GM18858 (cell line): ENCODE data around the gene PRR33.

Experiments used
- ATAC-seq: cut with Tn5 transposase; IDR thresholded peaks from one replicate; pipeline ENCODE4 v1.9.1; 2021; ENCODE audit not compliant: unreplicated experiment

The PRR33 gene

DNA sequence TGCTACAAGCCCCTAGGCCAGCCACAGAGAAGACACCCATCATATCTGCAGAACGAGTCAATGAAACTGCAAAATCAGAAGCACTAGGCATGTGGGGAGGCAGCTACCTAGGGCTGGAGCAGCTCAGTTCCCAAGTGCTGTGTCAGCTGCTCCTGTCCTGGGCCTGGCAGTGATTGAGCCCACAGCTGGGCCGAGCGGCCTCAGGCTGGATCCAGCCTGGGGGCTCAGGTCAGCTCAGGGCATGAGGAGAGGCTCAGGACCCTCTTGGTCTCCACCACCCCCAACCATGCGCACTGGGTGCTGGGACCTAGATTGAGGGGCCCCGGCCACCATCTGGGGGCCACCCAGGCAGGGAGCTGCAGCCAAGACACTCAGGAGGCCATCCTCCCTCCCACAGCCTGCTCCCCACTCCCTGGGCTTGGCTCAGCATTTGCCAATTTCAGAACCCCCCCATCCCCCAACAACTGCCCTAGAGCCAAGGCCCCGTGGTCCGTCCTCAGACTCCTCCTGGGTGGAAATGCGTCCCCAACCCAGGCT lies 25.4 kb upstream of the PRR33 start:
- ATAC-seq, result no peak

DNA sequence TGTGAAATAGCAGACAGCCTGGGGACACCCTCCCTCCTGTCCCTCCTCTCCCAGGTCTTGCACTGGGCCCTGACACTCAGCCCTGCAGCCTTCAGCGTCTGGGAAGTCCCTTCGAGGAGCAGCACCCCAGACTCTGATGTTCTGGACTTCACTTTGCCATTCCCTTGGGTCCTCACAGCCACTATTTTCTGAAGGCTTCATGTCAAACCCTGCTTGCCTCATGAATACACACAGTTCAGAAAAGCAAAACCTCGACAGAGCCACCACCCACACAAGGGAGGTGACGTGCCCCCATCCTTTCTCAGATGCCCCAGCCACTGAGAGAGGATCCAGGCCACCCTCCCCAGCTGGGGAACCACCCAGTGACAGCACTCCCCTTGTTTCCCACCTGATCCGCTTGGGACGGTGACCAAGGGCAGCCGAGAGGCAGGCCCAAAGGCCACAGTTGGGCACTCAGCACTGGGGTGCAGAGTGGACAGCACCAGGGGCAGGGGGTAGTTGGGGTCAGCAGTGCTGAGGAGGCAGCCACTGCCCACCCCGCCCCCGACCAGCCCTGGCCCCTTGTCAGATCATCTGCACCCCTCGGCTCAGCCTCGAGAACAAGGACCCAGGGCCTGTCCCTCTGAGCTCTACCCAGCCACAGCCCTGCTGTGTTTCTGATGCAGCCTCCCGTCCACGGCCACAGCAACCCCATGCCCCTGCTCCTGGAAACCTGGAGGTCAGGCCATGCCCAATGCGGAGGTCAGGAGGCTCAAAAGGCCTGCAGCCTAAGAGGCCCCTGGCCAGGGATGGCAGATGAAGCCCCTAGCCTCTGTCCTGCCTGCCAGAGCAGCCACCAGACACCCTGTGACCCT lies 24.7 kb upstream of the PRR33 start:
- no peak for ATAC-seq

GRCh38 chr11:1915795-1916131 lies 24.1 kb upstream of the PRR33 start:
- ATAC-seq, result no peak

DNA sequence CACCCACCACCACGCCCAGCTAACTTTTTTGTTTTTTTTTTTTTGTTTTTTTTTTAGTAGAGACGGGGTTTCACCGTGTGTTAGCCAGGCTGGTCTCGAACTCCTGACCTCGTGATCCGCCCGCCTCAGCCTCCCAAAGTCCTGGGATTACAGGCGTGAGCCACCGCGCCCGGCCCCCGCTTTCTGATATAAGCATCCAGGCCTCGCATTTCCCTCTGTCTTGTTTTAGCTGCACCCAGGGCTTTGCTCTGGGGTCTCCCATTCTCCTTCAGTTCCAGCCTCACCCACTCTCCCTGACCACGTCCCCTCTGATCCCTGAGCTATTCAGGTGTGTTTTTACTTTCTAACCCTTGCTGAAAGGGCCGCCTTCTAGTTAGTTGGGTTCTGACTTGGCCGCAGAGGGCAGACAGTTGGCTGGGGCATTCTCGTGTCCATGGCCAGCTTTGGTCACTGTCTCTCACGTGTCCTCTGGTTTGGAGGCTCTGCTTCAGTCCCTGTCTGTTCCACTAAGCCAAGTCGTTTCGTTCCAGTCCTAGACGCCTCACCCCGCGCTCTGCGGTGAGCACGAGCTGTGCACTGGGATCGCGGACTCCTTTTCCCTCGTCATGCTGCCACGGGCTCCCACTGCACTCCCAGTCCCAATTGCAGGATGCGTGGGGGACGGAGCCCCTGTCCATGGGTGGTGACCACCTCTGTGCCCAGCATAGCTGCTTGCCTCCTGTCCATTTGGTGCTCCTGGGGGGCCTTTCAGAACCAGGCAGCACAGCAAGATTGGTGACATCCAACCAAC lies 21.8 kb upstream of the PRR33 start:
- no peak for ATAC-seq

DNA sequence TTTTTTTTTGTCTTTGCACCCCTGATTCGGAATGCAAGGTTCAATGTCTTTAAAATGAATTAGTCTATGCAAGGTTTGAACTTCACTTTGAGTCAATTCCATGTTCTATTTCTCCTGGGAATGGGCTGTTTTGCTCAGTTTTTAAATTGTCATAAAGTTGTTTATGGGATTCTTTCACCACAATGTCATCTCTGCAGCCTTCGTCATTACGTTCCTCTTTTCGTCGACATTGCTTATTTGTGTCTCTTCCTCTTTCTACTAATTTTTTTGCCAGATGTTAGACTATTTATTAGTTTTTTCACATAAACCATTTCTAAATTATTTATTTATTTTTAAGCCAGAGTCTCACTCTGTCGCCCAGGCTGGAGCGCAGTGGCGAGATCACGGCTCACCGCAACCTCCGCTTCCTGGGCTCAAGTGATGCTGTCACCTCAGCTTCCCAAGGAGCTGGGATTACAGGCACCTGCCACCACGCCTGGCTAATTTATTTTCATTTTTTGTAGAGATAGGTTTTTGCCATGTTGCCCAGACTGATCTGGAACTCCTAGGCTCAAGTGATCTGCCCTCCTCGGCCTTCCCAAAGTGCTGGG lies 20.7 kb upstream of the PRR33 start:
- no peak for ATAC-seq

DNA sequence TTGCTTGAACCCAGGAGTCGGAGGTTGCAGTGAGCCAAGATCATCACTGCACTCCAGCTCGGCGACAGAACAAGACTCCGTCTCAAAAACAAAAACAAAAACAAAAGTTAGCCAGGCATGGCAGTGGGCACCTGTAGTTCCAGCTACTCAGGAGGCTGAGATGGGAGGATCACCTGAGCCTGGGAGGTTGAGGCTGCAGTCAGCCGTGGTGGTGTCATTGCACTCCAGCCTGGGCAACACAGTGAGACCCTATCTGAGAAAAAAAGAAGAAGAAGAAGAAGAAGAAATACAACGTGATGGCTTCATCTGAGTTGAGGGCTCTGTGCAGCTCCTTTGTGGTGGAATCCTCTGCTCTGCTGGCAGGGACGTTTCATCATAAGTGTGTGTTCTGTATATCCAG lies 17.8 kb upstream of the PRR33 start:
- ATAC-seq, result no peak

DNA sequence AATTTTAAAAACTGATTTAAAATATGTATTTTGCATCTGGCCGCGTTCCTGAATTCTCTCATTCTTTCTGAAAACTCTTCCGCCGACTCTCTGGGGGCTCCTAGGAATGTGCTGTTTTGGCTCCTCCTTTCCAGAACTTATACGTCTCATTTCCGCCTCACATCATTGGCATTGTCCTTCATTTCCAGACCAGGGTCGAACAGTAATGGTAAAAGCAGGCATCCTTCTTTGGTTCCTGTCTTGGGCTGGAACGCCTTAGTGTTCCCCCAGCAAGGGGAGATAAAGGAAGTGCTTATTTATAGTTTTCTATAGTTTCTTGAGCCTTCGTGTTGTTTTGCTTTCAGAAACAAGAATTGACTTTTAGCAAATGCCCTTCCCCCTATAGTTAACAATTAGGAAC lies 16.9 kb upstream of the PRR33 start:
- no peak for ATAC-seq

DNA sequence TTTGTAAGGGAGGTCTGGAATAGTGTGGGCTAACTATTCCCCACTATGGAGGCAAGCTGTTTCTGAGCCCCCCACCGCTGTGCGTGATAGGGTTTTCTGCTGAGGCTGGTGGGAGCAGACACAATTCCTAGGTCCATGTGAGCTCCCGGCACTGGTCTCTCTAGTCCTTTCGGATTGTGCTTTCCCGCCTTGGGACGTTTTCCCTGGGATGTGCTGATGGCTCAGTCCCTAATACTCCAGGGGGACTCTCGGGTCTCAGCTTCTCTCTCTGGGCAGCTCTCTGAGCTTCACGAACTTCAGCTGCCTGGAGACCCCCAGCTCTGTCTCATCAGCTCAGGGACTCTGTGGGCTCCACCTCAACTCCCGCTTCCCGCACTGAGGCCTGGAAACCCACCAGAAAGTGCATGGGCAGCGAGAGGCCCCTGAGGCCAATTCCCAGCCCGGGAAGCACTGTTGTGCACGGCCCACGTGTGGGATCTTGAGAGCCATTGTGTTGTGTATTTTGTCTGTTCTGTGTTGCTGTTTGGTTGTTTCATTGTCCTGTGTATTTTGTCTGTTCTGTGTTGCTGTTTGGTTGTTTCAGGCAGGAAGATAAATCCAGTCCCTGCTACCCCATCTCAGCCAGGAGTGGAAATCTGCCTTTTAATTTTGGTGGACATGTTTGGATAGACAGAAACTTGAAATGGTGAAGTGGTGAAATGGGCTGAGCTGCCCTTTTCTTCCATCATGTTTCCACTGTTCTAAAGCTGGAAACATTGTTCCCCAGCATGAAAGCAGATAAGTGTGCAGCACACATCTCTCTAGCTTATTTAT lies 15.1 kb upstream of the PRR33 start:
- no peak for ATAC-seq

DNA sequence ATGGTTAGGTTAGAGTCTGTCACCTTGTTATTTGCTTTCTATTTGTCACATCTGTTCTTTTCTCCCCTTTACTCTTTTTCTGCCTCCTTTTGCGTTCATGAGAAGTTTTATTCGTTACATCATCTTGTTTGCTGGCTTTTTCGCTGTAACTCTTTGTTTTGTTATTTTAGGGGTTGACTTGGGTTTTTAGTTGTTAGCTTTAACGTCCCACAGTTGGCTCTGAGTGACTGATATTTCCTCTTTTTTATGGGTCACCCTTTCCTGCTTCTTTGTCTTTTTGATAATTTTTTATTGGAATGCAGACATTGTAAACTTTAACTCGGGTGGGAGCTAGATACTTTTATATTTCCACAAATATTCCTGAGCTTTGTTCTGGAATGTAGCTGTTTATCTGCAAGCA lies 14.5 kb upstream of the PRR33 start:
- ATAC-seq, result no peak

DNA sequence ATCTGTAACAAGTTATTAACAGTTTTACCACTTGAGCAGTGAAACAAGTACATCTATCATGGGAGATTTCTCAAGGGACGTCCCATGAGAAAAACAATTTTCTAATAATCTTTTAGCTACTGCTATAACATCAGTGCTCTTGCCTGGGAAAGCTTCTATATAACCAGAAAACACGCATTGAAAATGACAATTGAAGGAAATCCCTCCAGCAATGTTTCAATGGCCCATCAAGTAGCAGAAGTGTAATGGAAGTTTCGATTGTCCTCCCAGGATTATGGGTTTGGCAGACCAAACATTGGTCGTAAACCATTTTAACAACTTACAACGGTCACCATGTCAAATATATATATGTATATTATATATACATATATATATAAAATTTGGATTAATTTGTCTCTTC lies 8.0 kb upstream of the PRR33 start:
- ATAC-seq, result no peak

DNA sequence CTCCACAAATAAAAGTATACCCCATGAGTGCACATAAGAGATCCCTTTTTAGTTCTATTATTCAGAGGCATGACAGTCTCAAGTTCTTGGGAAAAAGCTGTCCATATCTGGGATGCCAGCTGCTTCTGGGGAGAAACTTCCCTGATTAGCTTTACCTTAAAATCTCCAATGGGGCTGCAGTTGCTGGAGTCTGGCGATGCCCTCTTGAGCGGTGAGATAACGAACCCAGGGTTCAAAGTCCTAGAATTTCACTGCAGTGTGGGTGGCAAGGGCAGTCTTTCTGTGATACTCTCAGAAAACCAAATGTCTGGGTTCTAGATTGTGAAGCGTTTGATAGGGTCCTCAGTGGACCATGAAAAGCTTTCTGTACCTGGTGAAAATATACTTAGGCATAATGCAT lies 7.4 kb upstream of the PRR33 start:
- no peak for ATAC-seq

DNA sequence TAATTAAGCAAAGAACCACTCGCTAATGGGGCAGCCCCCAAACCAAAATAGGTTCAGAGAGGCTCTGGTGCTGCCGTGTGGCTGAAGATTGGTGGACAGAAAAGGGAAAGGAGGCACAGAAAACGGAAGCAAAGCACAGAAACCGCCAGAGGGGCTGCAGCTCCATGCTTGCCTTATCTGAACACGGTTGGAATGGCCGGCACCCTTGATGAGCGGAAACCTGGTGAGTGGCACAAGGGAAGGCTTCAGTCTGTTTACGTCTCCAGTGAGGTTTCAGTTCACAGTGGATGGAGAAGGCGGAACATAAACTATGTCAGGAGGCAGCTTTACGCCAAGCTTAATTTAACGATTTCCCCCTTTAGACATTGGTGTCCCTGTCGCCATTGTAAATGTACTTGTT lies 5.2 kb upstream of the PRR33 start:
- no peak for ATAC-seq

DNA sequence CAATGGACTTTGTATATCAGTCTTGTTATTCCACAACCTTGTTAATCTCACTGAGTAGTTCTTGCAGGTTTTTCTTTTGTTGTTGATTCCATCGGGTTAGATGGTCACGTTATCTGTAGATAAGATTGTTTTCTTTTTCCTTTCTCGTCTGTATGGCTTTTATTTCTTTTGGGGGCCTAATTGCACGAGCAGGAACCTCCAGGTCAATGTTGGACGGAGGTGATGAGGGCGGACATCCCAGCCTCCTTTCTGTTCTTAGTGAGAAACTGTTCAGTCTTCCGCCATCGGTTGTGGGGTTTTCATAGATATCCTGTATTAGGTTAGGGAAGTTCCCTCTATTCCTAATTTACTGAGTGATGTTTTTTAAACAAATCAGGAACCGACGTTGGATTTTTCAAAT lies 4.8 kb upstream of the PRR33 start:
- no peak for ATAC-seq

- no peak for ATAC-seq
Observed at GRCh38 chr11:1894759-1895158, 3.1 kb upstream of the PRR33 start.

- ATAC-seq, result no peak
Observed at GRCh38 chr11:1893581-1894359, 2.1 kb upstream of the PRR33 start.

DNA sequence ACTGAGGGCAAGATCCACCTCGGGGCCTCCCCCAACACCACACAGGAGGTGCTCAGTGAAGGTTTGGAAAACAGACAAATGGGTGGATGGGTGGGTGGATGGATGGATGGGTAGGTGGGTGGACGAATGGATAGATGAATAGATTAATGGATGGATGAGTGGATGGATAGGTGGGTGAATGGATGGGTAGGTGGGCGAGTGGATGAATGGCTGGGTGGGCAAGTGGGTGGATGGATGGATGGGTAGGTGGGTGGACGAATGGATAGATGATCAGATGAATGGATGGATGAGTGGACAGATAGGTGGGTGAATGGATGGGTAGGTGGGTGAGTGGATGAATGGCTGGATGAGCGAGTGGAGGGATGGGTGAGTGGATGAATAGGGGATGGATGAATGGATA lies 863 bp upstream of the PRR33 start:
- ATAC-seq, result no peak

- ATAC-seq, result no peak
Observed at GRCh38 chr11:1892116-1892515, 421 bp upstream of the PRR33 start.

DNA sequence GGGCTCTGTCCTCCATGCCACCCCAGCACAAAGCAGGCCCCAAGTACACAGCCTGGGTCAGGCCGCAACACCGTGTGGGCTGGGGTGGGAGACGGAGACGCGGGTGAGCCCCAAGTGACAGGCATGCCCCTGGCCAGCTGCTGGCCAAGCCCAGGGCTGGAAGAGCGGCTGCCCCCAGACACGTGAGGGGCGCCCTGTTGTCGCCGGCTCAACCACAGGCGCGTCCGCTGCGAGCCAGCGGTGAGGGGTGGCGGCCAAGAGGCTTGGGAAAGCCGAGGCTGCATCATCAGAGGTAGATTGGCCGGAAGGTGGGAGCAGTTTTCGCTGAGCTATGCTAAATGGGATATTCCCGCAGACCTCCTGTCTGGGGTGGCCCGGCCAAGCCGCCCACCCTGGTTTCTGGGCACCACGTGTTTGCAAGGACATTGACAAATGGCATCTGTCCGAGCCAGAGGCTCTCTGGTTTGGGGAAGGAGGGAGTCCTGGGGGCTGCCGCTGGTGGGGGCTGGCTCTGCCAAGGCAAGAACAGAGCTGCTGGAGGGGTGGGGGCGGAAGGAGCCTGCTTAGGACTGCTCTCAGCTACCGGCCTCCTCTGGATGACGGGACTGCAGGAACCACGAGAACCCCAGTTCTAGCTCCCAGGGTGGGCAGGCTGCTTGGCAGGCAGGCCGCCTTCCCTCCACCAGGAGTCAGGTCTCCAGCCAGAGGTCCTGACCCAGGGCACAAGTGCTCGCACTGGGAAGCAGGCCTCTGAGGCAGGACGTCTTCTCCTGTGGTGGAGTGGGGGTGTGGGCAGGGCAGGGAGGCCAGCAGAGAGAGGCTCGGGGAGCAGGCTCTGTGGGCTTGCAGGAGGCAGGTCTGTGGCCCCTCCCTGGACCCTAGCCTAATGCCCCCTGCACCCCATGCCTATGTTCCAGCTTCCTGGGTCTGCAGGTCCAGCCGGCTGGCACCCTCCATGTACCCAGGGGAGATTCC lies 552 bp downstream of the PRR33 start:
- no peak for ATAC-seq
